ENCODE results near the gene CDC5L. TPM values are rescaled to one million over a fixed set of nuclear protein-coding genes. Genes with fewer than 3 reads are reported as not detected.

CDC5L gene
- total RNA-seq, 1 donor from 2014 or later: 18.7 TPM

- DNase-seq (ENCODE audit: extremely low read depth, low read depth, low spot score): no peak
These were observed 86.1 kb downstream of the CDC5L start for GRCh38 chr6:44473393-44474189.

- no peak for DNase-seq (ENCODE audit: extremely low read depth, low read depth, low spot score)
These were observed 86.7 kb downstream of the CDC5L start for GRCh38 chr6:44474190-44474631.

DNA sequence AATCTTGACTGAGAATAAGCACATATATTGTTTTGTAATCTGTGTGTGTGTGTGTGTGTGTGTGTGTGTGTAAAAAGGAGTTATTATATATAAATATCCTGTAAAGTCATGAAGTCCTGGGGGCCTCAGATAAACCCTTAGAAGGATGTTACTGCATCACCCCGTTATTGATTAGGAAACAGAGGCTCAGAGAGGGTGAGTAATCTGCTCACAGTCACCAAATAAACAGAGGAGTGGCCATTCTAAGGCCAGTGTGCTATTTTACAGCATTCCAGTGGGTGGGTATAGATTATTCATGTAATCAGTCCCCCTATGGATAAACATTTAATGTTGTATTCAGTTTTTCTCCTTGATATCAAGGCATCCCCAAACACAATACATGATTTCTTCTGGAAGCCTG is 87.1 kb downstream of the CDC5L start:
- no peak for DNase-seq (ENCODE audit: extremely low read depth, low read depth, low spot score)

GRCh38 chr6:44475417-44475778 is 87.9 kb downstream of the CDC5L start:
- no peak for DNase-seq (ENCODE audit: extremely low read depth, low read depth, low spot score)

- no peak for DNase-seq (ENCODE audit: extremely low read depth, low read depth, low spot score)
These were observed 88.4 kb downstream of the CDC5L start for GRCh38 chr6:44475779-44476434.

- no peak for DNase-seq (ENCODE audit: extremely low read depth, low read depth, low spot score)
These were observed 89.3 kb downstream of the CDC5L start for GRCh38 chr6:44476849-44477248.

- no peak for DNase-seq (ENCODE audit: extremely low read depth, low read depth, low spot score)
These were observed 89.9 kb downstream of the CDC5L start for GRCh38 chr6:44477293-44477894.

DNA sequence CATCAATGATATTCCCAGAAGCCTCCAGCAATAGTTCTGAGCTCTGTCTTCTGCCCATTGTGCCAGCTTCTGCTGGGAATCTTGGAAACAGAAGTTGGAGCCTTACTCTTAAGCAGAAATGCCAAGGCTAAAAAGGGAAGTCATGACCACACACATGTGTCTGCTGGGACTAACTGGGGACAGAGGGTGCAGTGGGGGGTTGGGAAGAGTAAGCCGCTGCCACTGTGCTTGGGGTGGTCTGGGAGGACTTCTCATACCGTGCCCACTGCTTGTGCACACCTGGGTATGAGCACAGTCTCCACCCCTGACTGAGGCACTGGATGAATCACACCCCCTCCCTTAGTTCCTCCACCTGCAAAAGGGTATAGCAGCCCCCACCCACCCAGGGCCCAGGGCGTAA is 90.7 kb downstream of the CDC5L start:
- no peak for DNase-seq (ENCODE audit: extremely low read depth, low read depth, low spot score)

DNA sequence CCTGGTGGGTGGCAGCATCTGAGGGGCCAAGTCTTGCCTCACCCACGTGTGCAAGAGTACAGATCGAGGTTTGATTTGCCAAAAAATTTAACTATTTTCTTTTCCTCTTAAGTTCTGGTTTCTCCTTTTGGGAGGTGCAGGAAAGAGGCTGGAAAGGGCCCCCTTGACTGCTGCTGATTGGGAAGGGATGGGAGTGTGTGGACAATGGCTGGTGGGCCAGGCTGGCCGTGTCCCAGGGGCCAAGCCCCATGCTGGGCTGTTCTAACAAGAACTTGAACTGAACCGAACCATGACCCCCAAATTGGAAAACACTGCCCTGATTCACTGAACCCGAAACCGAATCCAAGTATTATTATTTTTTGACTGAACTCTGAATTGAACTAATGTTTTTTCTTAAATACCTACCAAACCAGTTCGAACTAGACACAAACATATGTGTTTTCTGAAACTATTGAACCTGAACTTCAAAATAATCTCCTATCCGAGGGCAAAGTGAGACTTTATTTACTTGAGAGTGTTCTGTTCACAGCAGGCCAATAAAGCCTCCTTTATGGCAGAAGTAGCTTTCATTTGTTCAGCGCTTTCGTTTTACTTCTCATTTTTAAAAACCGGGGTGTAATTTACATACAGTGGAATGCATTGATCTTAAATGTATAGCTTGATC is 91.2 kb downstream of the CDC5L start:
- DNase-seq (ENCODE audit: extremely low read depth, low read depth, low spot score): no peak

- DNase-seq (ENCODE audit: extremely low read depth, low read depth, low spot score): no peak
These were observed 92.6 kb downstream of the CDC5L start for GRCh38 chr6:44480097-44480541.

- no peak for DNase-seq (ENCODE audit: extremely low read depth, low read depth, low spot score)
These were observed 93.5 kb downstream of the CDC5L start for GRCh38 chr6:44481056-44481455.

DNA sequence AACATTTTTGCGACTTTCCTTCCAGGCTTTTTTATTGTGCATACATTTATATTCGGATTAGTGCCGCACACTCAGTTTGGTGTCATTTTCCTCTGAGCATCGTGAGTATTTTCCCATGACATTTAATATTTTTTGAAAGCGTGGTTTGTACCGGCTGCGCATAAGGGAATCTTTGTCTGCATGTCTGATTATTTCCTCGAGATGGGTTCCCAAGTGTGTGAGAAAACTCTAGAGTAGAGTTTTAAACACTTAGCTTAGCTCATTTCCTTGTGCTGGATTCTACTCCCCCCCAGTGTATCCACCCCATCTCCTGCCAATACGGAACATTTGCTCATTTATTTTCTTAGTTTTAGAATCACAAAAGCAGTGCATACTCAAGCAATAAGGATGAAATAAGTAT is 94.3 kb downstream of the CDC5L start:
- DNase-seq (ENCODE audit: extremely low read depth, low read depth, low spot score): no peak

GRCh38 chr6:44485601-44486401 is 98.3 kb downstream of the CDC5L start:
- no peak for DNase-seq (ENCODE audit: extremely low read depth, low read depth, low spot score)

DNA sequence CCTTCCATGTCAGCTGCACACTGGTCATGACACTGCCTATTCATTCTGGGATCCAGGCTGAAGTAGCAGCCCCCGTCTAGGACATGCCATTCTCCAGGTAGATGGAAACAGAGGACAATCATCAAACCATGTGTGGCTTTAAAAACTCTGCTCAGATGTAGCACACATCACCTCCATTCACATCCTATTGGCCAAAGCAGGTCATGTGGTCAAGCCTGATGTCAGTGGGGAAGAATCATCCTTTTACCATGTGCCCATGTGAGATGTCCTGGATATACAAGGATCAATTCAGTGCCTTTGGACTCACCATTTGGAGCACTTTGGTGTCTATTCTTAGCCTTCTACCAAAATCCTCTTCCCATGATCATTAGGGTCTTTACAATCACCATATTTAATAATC is 99.5 kb downstream of the CDC5L start:
- no peak for DNase-seq (ENCODE audit: extremely low read depth, low read depth, low spot score)

GRCh38 chr6:44487586-44487985 is 100.1 kb downstream of the CDC5L start:
- DNase-seq (ENCODE audit: extremely low read depth, low read depth, low spot score): no peak

GRCh38 chr6:44489910-44490604 is 102.6 kb downstream of the CDC5L start:
- peak; percentile 93 for DNase-seq (ENCODE audit: extremely low read depth, low read depth, low spot score)

GRCh38 chr6:44493132-44493531 is 105.6 kb downstream of the CDC5L start:
- DNase-seq (ENCODE audit: extremely low read depth, low read depth, low spot score): no peak

- no peak for DNase-seq (ENCODE audit: extremely low read depth, low read depth, low spot score)
These were observed 106.1 kb downstream of the CDC5L start for GRCh38 chr6:44493593-44493992.

DNA sequence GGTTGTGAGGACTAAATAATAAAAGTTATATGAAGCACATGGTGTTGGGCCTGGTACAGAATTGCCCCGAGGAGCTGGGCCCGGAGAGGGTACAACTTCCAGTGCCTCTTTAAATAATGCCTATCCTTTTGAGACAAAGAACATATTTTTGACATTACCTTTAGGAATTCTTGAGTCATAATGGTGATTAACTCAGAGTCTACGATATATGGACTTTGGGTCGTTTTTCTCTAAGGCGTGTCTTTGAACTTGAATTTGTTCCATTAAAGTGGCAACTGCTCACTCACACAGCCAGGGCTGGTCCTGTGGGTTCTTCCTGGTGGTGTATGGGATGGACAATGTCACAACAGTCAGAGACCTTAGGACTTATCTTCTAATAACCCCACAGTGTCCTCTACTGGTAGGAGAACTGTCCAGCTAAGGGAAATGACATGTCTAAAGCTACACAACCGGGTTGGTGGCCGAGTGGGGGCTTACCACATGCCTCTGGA is 106.5 kb downstream of the CDC5L start:
- no peak for DNase-seq (ENCODE audit: extremely low read depth, low read depth, low spot score)
